Iris pigment epithelial cell (primary cell): ENCODE results near the gene CDC27.
"Not testable (repeated sequence)": the region's sequence is repeated elsewhere in the genome, so short reads cannot be mapped to it uniquely, and the experiment has no call there.

ENCODE experiments used
- DNase-seq: peaks from one replicate; pipeline ENCODE4 v3.0.0-alpha.2; 2011; ENCODE audit warnings: low read depth

CDC27 gene

DNA sequence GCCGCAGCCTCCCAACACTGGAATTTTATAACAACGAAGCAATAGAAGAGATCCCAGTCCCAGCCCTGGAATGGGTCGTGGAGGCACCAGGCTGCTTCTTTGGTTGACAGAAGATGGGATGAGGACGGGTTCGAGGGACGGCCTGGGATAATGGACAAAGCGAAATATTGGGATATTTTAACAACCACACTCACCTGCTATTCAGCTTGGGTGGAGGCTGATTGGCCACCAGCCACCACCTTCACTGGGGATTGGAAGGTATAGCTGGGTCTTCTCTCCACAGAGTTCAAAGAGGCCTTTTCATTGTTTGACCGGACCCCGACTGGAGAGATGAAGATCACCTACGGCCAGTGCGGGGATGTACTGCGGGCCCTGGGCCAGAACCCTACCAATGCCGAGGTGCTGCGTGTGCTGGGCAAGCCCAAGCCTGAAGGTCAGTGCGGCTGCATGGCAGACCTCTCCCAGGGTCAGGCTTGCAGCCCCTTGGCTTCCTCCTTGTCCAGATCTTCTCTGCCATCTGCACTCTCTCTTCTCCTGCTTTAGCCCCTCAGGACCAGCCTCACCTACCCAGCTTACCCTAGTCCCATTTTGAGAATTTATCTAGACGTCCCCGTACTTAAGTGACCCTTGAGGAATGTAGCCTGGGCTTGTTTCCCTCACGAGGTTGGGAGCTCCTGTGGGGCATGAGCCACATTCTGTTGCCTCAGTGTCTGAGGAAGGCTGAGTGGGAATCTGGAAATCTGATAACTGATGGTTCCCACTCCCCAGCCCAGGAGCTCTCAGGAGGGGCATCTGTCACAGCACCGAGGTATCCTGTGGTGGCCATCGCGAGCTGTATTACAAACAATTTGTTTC, 30.8 kb upstream of the CDC27 start:
- DNase-seq = no peak

DNA sequence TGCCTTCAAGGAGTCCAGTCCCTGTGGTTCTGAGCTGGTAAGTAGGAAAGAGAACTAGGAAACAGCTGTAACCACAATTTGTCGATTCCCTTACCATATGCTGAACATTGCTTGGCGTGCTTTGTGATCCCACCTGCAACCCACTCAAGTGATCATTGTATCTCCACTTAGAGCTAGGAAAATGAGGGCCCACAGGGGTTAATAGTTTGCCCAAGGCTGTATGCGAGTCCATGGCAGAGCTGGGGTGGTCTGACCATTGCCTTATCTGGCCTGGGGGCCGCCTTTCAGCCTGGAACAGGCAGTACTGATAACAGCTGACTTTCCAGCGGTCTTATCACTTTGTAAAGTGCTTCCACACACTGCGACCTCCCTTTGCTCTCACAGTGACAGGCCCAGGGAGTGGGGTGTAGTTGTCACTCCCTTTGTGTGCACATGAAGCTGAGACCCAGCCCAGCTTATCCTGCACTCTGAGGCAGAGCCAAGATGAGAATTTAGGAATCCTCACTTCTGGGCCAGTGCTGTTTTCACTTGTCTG, 29.9 kb upstream of the CDC27 start:
- DNase-seq = no peak

DNA sequence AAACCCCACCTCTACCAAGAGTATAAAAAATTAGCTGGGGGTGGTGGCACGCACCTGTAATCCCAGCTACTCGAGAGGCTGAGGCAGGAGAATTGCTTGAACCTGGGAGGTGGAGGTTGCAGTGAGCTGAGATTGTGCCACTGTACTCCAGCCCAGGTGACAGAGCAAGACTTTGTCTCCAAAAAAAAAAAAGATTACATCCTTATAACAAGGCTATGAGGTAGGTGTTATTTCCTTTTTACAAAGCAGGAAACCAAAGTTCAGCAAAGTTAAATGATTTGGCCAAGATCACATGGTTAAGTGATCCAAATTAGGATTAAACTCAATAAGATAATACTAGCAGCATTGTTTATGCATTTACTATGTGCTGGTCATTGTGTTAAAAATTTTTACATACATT, 28.2 kb upstream of the CDC27 start:
- DNase-seq = not testable (repeated sequence)

DNA sequence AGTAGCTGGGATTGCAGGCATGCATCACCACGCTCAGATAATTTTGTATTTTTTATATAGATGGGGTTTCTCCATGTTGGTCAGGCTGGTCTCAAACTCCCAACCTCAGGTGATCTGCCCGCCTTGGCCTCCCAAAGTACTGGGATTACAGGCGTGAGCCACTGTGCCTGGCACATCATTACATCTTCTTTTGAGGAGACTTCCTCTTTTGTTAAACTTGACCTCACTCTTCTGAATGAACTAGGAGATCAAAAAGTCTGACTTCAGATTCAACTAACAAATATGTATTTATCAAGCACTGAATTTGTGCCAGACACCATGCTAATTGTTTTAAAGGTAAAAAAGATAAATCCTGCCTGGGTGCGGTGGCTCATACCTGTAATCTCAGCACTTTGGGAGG, 27.7 kb upstream of the CDC27 start:
- DNase-seq = not testable (repeated sequence)

DNA sequence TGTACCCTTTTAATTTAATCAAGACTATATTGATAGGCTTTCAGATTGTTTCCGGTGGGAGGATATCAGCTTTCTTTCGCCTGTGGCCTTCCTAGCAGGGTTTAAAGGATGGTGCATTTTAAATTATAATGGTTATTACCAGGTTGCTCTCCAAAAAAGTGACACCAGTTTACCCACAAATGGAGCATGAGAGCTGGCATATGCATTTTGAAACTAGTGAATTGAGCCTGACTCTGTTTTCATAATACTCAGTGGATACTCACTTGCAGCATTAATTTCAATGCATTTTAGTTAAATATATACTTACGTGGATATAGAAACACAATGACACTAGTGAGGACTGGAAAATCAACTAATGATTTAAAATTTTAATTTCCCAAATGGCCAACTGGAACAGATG, 25.8 kb upstream of the CDC27 start:
- DNase-seq = no peak

DNA sequence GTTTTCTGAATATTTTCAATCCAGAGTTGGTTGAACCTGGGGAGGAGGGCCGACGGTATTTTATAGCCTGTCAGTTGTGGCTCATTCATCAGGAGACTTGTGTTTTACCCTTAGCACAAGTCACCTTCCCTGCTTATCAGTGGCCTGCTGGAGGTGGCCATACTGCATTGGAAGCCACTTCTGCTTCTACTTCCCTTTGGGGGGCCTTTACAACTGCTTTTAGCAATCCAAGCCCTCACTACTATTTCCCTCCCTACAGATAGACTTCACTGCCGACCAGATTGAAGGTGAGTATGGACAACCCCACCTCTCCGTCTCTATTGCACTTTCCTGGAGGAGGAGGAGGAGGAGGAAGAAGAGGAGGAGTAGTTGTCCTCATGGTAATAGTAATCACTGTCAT, 24.4 kb upstream of the CDC27 start:
- DNase-seq = no peak

DNA sequence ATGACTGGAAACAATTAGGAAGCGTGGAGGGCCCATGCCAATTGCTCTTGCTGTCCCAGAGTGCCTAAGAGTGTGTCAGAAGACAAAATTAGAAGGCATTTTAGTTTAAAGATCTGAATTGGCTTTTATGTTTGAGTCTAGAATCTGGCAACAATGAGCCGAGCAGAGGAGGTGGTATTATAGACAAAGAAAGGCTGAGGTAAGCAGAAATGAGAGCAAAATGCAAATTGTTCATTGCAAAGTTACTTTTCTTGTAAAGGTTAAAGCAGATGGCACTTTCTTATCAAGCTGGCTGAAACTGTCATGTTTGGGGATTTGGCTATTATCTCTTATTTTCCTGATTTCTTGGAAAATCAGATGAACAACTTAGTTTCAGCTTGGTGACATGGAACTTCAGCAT, 23.4 kb upstream of the CDC27 start:
- DNase-seq = no peak

DNA sequence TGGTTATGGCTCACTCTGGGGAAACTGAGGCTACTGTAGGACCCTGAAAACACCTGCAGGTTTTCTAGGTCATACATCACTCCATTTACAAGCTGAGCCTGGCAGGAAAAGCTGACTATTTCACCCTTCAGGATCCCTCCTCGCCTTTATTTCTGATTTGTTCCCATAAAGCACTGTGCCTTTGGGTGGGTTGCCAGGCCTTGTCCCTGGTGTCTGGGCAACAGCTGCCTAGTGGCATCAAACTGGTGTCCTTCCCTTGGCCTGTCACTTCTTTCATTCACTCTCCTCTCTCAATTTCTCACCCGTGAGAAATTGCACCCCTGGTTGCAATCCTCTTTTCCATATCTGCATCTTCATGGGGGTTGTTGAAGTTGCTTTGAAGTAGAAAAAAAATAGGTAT, 21.7 kb upstream of the CDC27 start:
- no peak for DNase-seq

DNA sequence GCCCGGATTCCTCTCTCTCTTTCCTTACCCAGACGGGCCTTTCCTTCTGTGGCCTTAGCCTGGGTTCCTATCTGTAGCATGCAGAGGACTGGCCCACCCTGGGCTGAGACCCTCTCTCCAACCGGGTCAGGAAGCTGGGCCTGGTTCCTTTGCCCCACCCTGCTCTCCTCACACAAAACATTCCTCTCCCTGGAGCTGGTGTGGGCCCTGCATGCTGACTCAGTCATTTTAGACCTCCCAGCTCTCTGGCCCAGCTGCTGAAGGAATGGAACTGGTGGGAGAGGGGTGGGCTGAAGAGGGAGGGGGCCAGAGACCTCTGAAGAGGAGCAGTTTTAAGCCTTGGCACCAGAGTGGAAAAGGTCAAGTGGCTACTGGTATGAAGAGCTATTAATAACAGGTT, 21.0 kb upstream of the CDC27 start:
- DNase-seq = no peak

DNA sequence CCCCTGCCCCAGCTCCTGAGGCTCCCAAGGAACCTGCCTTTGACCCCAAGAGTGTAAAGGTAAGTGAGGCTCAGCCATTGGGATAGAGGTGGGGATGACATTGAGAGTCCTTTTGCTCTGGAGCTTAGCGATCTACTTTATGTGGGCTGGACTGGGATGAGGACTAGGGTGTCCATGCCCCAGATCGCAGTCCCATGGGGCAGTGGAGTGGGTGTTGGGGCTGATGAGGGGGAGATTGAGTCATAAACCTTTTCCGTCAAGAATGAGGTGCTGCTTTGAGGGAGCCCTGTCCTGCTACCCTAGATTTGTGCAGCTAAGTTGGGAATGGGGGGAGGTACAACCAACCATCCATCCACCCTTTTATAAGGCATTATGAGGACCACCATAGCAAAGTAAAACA, 20.4 kb upstream of the CDC27 start:
- DNase-seq = no peak

DNA sequence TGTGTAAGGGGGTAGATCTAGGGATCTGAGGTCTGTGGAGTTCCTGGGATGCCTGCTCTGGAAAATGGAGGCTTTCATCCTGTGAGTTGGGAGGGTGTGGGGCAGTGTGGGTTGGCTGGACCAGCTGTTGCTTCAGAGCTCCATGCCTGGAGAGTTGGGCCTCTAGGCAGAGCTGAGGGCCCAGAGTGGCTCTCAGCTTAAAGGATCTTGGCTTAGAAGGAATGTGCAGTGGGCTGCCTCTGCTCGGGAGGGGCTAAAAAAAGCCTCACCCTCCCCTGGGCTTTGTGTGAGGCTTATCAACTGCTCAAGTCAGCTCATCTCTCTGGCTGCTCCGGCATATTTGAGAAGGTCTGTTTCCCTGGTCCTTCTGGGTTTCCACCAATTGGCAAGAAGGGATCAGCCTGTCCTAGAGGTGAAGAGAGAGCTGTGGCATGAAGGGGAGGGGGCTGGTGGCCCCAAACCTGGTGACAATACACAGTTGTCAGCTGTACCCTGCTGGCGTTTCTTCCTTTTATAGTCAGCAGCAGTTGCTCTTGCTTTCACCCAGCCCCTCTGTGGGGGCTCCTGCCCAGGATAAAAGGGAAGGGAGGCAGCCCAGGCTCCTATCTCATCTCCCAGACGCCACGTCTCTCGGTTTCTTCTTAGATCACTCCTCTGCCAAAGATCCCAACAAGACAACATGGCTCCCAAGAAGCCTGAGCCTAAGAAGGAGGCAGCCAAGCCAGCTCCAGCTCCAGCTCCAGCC, 19.8 kb upstream of the CDC27 start, which contains the start of gene MYL4:
TSS of gene MYL4 (plus strand) at position 605 of the 745 bp plus-strand sequence. CDS start at position 680, 75 bp downstream.
- DNase-seq = no peak

DNA sequence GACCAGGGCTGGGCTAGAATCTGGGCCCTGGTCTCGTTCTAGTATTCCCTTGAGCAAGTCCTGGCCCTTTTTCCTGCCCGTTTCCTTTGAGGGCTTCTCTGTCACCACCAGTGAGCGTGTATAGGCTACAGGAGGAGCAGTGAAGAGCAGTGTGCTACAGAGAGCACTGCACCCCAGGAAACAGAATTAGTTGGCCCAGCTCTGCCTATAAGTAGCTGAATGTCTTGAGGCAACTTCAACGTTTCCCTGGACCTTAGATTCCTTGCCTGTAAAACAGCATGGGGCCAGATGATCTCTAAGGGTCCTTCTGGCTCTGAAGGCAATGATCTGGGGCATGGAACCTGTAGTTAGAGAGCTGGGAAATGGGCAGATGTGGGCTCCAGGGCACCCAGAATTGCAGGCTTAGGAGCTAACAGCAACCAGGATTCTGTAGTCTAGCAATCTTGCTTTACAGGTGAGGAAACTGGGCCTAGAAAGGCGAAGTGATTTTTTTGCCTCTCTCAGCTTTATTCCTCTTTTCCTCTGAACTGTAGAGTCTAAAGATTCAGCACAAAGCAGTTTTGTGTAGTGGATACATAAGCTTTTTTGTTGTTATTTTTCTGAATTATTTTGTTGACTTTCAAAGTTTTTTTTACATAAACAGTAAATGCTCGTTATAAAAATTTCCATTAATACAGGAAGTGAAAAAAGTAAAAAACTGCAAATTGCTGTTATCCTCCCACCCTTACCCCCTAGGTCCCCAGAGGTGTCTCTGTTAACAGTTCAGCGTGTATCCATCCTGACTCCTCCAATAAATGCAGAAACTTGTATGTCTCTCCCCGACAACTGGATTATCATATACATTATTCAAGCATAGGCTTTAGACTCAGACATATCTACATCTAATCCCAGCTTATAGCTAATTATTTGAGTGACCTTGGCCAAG, 18.3 kb upstream of the CDC27 start:
- no peak for DNase-seq

DNA sequence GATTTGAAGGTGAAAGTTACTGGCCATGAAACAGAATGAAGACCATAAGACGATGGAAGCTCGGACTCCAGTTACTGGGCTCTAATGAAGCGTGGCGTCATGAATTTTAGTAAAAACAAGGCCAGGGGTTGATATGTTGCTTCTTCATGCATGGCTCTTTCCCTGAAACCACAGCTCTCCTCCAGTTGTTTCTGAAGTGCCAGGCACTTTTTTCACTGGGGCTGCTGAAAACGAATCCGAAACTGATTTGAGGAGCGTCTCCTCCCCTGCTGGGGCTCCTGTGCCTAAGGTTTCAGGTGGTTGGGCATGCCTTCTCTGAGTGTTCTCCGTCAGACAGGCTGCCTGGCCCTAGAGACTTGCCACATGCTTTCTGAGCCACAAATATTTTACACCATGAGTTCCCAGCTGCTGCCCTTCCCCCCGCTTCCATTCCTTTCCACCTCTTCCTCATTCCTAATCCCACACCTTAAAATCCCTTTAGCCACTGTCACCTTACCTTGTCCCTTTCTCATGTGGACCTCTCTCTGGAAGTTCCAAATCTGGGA, 16.4 kb upstream of the CDC27 start:
- peak; percentile 77 for DNase-seq

DNA sequence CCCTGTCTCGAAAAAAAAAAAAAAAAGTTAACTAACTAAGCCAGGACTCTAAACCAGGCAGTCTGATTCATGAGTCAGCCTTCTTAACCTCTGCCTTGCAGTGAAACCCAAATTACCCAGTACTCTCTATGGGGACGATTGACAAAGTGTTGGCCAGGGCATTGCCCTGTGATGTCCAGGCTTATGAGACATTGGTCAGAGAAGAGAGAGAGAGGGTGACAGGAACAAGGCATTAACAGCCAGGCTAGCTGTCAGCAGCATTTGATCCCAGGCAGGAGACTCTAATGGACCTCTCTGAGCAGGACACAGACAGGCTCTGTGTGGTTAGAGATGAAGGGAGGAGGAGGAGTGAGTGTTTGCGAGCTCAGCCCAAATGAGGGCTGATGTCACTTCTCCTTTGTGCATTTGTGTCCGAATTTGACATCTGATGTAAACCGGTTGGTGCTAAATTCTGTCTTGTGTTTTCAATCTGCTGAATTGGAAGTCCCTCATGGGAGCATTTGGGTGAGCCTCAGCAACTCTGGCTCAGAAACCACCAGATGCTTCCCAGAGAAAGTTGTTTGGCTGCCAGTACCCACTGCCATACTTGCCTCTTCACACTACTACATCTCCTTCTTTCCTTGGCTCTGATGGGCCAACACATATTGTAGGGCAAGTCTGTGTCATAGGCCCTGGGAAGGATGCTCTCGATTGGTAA, 15.8 kb upstream of the CDC27 start:
- peak; percentile 42 for DNase-seq

DNA sequence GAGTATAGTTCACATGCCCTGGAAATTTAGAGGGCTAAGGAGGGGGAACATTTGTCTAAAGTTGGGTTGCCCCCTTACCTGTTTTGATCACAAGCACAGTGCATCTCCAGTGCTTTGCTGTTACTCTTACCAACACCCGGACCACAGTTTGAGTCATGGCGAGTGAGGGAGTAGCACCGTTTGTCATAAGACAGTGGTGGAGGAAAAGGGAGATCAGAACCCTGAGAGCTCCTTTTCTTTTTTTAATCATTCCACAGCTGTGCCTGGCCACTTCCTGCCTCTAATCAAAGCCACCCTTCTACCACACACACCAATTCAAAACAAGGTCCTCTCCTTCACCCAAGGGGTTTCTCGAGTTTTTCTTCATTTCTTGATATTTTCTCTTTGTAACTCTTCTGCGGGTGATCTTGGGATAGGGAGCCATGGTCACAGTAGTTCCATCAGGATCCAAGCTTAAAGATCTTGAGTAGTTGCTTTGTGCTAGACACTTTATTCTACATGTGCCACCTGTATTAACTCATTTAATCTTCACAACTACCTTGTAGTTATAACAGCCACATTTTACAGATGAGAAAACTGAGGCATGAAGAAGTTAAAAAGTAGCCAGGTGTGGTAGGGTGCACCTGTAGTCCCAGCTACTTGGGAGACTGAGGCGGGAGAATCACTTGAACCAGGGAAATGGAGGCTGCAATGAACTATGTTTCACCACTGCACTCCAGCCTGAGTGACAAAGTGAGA, 15.1 kb upstream of the CDC27 start:
- peak; percentile 44 for DNase-seq

DNA sequence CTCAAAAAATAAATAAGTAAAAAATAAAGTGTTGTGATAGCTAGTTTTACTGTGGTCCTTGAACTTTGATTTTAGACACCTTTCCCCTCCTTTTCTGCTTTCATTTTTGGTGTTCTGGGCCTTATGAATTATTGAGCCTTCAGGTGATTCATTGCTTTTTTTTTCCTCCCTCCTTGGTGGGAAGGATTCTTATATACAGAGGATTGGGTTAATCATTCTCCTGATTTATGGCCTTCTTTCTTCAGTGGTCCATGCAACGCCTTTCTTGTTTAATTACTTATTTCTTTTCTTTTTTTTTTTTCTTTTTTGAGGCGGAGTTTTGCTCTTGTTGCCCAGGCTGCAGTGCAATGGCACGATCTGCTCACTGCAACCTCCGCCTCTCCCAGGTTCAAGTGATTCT, 12.1 kb upstream of the CDC27 start:
- no peak for DNase-seq

DNA sequence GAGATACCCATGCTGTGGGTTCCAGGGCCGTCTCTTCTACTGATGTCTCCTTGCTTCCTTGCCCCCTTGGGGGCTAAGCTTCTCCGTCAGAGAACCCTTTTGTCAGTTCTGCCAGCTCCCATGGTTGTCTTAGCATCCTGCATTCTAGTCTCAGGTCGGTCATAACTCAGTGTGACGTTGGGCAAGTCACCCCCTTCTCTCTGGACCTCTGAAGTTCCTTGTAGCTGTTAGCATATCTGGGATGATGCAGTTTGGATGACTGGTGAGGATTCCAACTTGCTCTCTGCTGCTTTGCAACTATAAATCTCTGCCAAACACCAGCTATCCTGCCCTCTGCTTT, 11.2 kb upstream of the CDC27 start:
- no peak for DNase-seq

DNA sequence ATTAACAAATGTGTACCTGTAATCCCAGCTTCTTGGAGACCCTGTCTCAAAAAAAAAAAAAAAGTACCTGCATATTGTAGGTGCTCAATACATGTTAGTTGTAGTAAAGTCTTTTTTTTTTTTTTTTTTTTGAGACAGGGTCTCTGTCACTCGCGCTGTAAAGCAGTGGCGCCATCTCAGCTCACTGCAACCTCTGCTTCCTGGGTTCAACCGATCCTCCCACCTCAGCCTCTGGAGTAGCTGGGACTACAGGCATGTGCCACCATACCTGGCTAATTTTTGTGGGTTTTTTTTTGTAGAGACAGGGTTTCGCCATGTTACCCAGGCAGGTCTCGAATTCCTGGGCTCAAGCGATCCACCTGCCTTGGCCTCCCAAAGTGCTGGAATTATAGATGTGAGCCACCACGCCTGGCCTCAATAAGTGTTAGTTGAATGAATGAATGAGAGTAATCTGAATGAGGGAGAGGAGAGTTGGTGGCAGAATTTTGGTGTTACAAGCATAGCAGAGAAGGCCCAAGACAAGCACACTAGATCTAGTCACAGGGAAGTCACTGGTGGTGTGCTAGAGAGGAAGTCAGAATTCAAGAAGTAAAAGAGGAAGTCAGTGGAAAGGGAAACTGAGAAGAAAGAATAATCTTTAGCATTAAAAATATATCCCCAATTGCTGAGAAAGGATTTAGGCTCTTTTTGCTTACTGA, 10.7 kb upstream of the CDC27 start:
- no peak for DNase-seq

DNA sequence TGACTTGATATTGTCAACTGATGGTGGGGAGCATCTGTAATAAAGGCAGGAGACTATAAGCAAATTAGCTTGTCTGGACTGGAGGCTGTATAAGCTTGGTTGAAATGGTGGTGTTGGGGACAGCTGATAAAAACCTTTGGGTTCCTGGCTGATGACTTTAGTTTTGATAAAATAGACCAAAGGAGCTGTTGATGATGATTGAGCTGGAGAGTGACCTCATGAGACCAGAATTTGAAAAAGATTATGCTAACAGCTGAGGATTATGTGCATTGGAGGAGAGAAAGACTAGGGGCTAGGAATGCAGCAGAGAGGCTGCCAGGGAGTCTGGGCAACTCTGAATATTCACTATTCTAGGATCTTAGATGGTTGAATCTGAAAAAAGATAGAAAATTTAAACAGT, 8.7 kb upstream of the CDC27 start:
- DNase-seq = peak; percentile 44

DNA sequence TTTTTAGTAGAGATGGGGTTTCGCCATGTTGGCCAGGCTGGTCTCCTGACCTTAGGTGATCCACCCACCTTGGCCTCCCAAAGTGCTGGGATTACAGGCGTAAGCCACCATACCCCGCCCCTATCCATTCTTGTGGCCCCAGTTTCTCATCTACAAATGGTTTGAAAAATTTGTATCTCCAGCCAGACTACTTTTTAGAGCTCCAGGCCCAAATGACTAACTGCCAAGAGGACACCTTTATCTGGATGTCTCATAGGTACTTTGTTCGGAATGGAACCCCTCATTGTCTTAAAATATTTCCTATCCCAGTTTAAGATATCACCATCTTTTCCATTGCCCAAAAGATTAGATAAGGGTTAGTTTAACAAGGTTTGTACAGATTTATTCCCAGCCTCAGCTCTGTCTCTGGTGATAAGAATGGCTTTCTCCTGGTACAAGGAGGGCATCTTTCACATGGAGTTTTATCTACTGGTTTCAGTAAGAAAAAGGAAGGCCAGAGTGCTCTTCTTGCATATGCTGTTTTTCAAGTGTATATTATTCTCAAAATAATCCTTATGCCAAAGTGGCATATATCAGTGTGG, 4.9 kb upstream of the CDC27 start:
- DNase-seq = no peak
